Stimulated activated CD8-positive, alpha-beta memory T cell treated with anti-CD3 and anti-CD28 coated beads, Interleukin-4, amount 100 ng/mL, for 24 hours (primary cell): ENCODE measurements around the gene C4orf46.

Experiments
- DNase-seq: peaks from one replicate; pipeline ENCODE4 v3.0.0-alpha.2; 2020; ENCODE audit warnings: low read depth

Gene C4orf46

DNA sequence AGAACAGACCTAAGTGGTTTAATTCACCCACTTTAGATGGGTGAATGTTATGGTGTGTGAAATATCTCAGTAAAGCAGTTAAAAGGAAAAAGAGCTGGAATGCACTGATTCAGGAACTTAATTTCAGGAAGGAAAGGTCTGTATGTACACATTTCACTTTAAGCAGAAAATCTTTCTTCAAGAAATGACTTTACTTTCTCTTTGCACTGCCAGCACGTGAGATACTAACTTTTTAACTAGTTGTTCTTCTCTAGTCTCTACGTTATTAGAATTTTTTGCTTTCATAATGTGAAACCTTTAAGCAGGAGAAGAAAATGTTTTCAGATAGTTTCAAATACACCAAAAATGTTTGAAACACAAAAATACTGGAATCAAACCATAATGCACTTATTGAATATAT, 18.8 kb downstream of the C4orf46 start:
- DNase-seq, result no peak

- DNase-seq, result no peak
These were observed 22.5 kb downstream of the C4orf46 start for GRCh38 chr4:158649111-158649680.

DNA sequence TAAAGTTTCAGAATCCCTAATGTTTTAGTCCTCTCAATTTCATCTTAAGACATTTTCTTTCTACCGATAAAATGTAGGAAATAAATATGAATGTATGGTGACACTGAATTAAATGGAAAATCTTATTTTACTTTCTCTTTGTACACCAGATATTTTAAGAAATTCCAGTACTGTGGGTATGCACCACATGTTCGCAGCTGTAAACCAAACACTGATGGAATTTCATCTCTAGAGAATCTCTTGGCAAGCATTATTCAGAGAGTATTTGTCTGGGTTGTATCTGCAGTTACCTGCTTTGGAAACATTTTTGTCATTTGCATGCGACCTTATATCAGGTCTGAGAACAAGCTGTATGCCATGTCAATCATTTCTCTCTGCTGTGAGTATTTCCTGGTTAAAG, 26.9 kb downstream of the C4orf46 start:
- DNase-seq, result no peak

GRCh38 chr4:158644356-158644755, 27.3 kb downstream of the C4orf46 start:
- DNase-seq, result no peak

GRCh38 chr4:158636619-158637018, 35.1 kb downstream of the C4orf46 start:
- DNase-seq, result no peak

GRCh38 chr4:158630893-158631292, 40.8 kb downstream of the C4orf46 start:
- no peak for DNase-seq

GRCh38 chr4:158625544-158625943, 46.1 kb downstream of the C4orf46 start:
- no peak for DNase-seq

GRCh38 chr4:158624889-158625478, 46.7 kb downstream of the C4orf46 start:
- DNase-seq, result no peak

- no peak for DNase-seq
These were observed 49.4 kb downstream of the C4orf46 start for GRCh38 chr4:158622251-158622650.

DNA sequence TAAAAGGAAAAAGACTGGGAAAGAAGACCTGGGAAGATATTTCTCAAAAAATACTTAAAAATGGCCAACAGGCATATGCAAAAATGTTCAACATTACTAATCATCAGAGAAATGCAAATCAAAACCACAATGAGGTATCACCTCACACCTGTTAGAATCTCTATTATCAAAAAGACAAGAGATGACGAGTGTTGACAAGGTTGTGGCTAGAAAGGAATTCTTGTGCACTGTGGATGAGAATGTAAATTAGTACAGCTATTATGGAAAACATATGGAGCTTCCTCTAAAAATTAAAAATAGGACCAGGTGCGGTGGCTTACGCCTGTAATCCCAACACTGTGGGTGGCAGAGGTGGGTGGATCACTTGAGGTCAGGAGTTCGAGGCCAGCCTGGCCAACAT, 50.0 kb downstream of the C4orf46 start:
- DNase-seq, result no peak

- no peak for DNase-seq
These were observed 53.7 kb downstream of the C4orf46 start for GRCh38 chr4:158617956-158618355.
